Thoracic aorta (tissue), 2 donors: Measurements from ENCODE around the gene COQ10A. TPM values are rescaled to one million over a fixed set of nuclear protein-coding genes. Genes with fewer than 3 reads are reported as not detected.

ENCODE experiments used
- ATAC-seq: fragments of 150-250 bp; one replicate; pipeline ENCODE4 v1.8.0; 2017; ENCODE audit warnings: low read depth; ENCODE audit not compliant: insufficient number of reproducible peaks, low FRiP score
- DNase-seq: peaks from one replicate; pipeline ENCODE4 v3.0.0-alpha.2; 2020; ENCODE audit warnings: low spot score
- H3K27ac ChIP-seq, 2 donors: fragments of 200-600 bp; sonication (generic); 1 replicate in 1 of 2; 2 replicates in 1 of 2; pipeline ENCODE4 v1.5.1; 2016; ENCODE audit warnings: mild to moderate bottlenecking in 2 of 2, moderate library complexity in 2 of 2
- H3K27me3 ChIP-seq: fragments of 200-600 bp; sonication (generic); replicated peaks from 2 replicates; pipeline ENCODE4 v1.6.0; 2016; ENCODE audit warnings: mild to moderate bottlenecking; ENCODE audit not compliant: insufficient read depth
- H3K36me3 ChIP-seq: fragments of 200-600 bp; sonication (generic); one replicate; pipeline ENCODE4 v1.5.1; 2016
- H3K4me1 ChIP-seq, 2 donors: fragments of 200-600 bp; sonication (generic); 1 replicate in 1 of 2; 2 replicates in 1 of 2; pipeline versions ENCODE4 v1.5.1 to v1.6.0; 2016; ENCODE audit warnings: low read depth in 2 of 2, mild to moderate bottlenecking in 1 of 2; ENCODE audit not compliant: control insufficient read depth in 1 of 2
- H3K4me3 ChIP-seq: fragments of 200-600 bp; sonication (generic); 2 replicates; pipeline ENCODE4 v1.5.1; 2016; ENCODE audit warnings: mild to moderate bottlenecking
- H3K9me3 ChIP-seq: fragments of 200-600 bp; sonication (generic); 2 replicates; pipeline ENCODE4 v1.5.1; 2016
- CTCF ChIP-seq: fragments of 200-600 bp; sonication (generic); IDR thresholded peaks from one replicate; pipeline ENCODE4 v1.5.1; 2019; ENCODE audit warnings: antibody characterized with exemption
- total RNA-seq, 2 donors: library from RNA; depleted of rRNA; stranded (reverse); fragments of >200 nt; gene quantifications; one replicate each; pipeline versions ENCODE4 v1.1.0 to v1.2.3, GENCODE V29; 2016

COQ10A gene
- 10 to 100 TPM; 14.6 to 26.3 TPM for total RNA-seq

DNA sequence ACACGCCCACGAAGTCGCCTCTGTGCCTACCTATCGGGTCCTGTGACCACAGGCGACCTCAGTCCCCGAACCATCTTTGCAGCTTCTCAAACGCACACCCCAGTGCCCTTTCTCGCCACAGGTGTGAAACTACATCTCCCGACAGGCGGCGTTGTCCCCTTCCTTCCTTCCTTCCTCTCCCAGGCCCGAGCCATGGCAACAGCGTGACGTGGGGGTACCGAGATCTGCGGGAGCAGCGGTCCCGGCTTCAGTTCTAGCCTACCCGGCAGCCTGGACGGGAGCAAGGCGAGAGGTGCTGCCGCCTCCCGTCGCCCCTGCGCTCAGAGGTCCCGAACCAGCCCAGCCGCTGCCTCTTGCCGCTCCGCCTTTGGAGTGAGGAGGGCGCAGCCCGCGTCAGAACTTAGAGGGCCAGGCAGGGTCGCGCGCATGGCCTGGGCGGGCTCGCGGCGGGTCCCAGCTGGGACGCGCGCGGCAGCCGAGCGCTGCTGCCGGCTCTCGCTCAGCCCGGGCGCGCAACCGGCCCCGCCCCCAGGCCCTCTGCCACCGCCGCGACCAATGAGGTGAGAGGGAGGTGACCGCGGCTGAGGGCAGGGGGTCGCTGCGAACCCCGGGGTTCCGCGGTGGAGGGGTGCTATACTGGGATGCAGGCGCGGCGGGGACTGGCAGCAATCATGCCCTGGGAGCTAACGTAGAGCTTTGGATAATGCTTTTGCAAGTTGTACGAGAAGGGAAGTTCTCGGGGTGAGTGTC is at the start of gene COQ10A:
TSS of gene COQ10A (plus strand) at position 250 of the 750 bp plus-strand sequence. CDS start at position 427, 177 bp downstream.
- peak; percentile 61 for TF ChIP-seq CTCF
- DNase-seq (peak; percentile 69), ATAC-seq (peak; percentile 84)
- Histone ChIP-seq H3K4me3 (peak within 1 kb of the TSS; percentile 98), H3K4me1 (peaks cover 10 to 23% of the 10 kb centered on the region in 2 donors), H3K27me3 (no peaks in the 10 kb centered on the region), H3K9me3 (no peaks in the 10 kb centered on the region), H3K36me3 (no peaks in the 10 kb centered on the region), H3K27ac (peak within 1 kb of the TSS; percentile 95 to 98)

- H3K27me3 ChIP-seq, result no peaks in the 10 kb centered on the region
- H3K4me1 ChIP-seq, result peaks cover 24 to 41% of the 10 kb centered on the region in 2 donors
- H3K36me3 ChIP-seq, result peaks cover 20% of the 10 kb centered on the region
- peak overlapping the region; percentile 86 for H3K4me3 ChIP-seq
- no peak for TF ChIP-seq CTCF
- ATAC-seq (no peak), DNase-seq (no peak)
- H3K27ac ChIP-seq, result peak overlapping the region; percentile 96 to 99
- no peaks in the 10 kb centered on the region for H3K9me3 ChIP-seq
These were observed 46.9 kb upstream of the COQ10A start for GRCh38 chr12:56219840-56220239.

DNA sequence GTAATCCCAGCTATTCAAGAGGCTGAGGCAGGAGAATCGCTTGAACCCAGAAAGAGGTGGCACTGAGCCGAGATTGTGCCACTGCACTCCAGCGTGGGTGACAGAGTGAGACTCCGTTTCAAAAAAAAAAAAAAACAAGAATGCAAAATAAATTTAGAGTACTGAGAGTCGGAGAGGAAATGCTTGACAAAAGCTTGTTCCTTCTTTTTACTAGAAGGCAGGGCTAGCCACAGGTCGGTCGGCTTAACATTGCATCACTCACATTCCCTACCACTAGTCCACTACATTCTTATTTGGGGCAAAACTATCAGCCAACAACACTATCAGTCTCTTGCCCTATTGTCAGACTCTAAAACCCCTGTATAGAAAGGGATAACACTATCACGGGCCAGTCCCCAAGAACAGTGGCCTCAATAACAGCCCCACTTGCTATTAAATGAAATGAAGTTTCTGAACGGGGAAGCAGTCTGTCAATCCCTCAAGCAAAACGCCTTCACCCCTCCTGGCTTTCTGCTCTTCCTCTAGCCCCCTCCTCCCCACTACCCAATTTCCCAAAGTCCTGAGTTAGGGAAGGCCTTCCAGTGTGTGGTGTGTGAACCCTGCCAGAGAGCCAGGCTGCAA is 46.0 kb upstream of the COQ10A start:
- Histone ChIP-seq H3K4me3 (peak overlapping the region; percentile 86), H3K27me3 (no peaks in the 10 kb centered on the region), H3K36me3 (peaks cover 11% of the 10 kb centered on the region), H3K27ac (peak overlapping the region; percentile 96 to 99), H3K4me1 (peaks cover 24 to 48% of the 10 kb centered on the region in 2 donors), H3K9me3 (no peaks in the 10 kb centered on the region)
- no peak for TF ChIP-seq CTCF
- DNase-seq, result no peak
- no peak for ATAC-seq

- peak overlapping the region; percentile 86 for H3K4me3 ChIP-seq
- no peak for TF ChIP-seq CTCF
- H3K27ac ChIP-seq, result peak overlapping the region; percentile 96 to 99
- peak; percentile 51 for DNase-seq
- peak; percentile 45 for ATAC-seq
- H3K9me3 ChIP-seq, result no peaks in the 10 kb centered on the region
- H3K36me3 ChIP-seq, result peaks cover 5% of the 10 kb centered on the region
- H3K4me1 ChIP-seq, result peaks cover 24 to 48% of the 10 kb centered on the region in 2 donors
- no peaks in the 10 kb centered on the region for H3K27me3 ChIP-seq
These were observed 45.4 kb upstream of the COQ10A start for GRCh38 chr12:56221232-56221756.
